ENCODE data around the gene TSC22D2.

TSC22D2 gene

DNA sequence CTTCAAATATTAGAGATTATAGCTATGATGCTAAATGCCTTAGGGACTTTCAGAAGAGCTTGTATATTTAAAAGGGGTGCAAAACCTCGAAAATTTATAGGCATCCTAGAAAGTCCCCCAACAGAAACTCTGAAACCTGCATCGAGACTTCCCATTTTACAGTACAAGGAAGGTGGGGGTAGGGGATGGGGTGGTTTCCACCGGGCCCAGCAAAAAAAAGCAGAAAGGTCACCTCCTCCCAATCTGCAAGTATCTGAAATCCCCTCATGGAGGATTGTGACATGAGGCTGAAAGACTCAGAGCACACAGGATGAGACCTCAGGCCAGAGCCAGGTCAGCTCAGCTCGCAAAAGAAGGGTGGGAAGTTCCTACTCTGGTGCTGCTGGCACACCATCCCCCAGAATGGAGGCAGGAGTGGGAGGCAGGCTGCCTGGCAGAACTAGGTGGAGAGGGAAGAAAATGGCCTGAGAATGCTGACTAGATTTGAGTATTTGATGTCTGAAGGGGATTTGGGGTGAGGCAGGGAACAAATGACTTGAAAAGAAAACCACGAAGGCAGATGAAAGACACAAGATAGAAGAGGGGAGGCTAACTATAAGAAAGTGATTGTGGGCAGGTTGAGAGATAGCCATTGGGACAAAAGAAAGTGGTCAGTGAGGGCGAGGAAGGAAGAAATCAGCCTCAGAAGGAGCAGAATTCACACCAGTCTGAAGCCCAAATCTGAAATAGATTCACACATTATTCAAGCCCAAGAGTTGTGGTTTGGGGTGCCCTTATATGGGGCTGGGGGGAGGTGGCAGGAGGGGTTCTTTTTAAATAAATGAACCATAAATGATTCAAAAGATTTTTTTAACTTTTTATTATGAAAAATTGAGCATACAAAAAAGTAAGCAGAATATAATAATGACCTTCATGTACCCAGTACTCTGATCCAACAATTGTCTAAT, 22.5 kb upstream of the TSC22D2 start:
- no peak for DNase-seq (ENCODE audit: low read depth)

DNA sequence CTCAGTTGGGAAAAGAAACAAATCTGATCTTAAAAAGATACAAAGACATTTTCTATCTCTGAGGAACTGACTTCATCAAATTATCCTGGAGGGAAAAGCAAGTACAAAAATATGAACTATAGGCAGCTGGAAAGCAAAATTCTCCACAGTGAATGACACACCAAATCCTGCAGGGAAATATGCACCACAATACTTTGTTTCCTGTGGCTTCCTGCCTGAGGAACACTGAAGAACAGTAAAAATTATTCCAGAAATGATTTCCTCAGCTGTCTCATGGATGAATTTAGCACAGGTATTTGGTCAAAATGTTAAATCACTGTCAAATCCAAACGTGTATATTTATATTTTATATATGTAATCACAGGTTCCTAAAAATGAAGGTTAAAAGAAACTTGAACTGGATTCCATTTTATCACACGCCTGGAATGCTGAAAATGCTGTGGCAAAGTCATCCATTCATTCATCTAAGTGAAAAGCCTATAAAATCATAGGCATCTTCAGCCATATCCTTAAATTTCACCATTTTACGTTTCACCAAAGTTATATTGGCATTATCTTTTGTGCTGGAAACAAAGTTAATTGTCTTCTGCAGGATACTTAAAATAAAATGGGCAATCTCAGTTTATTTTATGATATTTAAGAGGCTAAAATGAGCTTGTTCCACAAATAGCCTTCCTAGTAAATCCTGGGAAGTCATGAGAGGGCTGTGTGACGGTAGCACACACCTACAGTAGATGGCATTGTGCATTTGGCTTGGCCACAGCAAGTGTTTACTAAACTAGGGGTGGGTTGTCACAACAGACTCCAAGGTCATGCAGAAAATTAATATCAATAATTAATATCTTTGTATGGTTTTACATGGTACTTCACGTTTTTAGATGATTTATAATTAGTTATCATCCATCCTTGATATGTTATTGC, 19.3 kb upstream of the TSC22D2 start:
- DNase-seq (ENCODE audit: low read depth): no peak

DNA sequence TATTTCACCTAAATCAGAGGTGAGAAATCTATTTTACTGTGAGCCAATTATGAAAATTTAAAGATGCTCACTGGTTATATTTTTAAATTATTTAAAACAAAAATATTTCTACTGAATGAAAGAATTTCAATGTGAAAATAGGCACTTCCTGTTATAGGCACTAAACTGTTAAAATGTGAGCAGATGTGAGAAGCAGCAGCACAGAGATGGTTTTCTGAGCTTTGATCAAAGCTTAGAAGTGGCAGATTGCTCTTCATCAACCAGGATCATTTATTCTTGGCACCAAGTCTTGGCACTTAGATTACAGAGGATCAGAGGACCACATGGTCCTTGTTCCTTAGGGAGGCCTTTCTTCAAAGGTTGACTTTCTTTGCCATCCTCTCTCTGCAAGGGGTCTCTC, 18.0 kb upstream of the TSC22D2 start:
- no peak for DNase-seq (ENCODE audit: low read depth)

DNA sequence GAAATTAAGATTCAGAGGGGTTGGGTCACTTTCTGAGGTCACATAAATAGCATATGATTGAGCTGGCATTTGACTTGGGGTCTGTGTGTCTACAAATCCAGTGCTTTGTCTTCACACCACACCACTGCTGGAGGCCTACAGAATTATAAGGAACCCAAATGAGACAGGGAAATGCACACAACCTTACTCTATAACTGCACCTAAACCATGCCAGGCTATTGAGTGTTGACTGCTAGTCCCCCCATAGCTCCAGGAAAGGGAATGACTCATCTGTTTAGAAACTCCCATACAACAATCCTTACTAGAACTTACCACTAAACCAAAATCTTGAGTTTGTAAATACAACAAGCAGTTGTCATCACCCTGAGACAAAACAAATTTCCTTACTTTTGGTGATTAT, 16.9 kb upstream of the TSC22D2 start:
- DNase-seq (ENCODE audit: low read depth): no peak

DNA sequence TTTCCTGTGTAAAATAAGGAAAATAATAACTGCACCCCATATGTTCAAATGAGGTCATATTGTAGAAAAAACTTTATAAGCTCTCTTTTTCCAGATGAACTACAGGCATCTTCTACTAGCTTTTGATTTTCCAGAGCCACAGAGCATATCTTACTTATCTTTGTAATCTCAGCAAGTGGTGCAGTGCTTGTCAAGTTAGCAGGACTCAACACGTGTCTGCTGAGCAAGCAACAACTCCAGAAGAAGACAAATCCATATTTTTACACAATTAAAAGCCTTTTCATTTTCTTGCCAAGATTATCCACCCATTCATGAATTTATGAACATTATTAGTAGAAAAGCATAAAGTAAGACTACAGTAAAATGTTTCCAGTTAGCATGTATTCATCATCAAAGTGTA, 14.4 kb upstream of the TSC22D2 start:
- DNase-seq (ENCODE audit: low read depth): no peak

DNA sequence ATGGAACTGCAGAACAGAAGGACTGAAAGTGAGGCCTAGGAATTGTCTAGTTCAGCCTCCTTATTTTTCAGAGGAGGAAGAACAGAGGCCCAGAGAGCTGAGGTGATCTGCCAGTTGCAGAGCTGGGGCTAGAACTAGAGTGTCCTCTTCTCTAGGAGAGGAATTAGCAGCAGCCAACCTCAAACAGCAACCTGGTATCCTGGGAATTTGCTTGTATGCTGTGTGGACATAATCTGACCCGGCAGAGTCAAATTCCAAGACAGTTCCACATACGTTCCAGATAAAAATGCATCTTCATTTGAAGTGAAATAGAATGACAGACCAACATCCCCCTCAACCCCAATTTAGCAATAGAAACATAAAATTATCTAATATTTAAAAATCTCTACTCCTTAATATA, 13.5 kb upstream of the TSC22D2 start:
- no peak for DNase-seq (ENCODE audit: low read depth)

DNA sequence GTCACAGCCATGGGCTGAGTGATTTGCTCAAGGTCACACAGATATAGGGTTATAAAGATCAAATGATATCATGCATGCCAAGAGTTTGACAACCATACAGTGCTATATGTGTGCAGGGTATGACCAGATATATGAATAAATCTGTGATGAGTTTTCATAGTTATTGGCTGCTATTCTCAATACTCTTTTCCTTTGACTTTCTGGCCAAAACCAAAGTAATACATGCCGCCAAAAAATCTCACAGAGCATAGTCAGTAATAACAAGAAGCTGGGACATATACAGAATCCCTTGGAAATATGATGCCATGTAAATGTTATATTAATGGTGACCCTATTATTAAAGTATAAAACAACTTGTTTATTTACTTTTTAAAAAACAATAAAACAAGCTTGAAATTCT, 11.6 kb upstream of the TSC22D2 start:
- no peak for DNase-seq (ENCODE audit: low read depth)

DNA sequence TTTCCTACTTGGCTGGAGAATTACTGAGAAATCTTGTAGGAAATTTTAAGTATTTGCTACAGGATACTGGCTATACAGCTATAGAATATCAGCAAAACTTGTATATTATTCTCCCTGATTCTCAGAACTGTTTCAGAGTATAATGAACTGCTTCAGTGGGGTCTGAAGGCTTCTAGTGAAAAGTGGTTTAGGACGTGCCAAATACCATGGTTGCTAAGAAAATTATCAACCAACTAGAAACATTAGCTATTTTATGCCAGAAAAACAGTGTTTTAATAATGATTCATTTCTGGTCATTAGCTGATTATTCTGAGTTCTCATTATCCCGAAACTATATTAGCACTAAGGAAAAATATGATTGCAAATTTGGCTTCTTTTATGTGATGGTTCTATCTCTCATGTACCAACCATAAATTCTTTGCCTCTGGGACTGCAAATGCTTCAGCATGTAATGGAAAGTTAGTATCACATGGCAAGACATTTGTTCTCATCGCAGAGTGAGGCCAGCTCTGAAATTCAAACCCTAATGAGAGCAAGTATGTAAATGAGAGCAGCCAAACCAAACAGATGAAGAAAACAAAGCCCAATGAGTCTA, 11.0 kb upstream of the TSC22D2 start:
- DNase-seq (ENCODE audit: low read depth): no peak

DNA sequence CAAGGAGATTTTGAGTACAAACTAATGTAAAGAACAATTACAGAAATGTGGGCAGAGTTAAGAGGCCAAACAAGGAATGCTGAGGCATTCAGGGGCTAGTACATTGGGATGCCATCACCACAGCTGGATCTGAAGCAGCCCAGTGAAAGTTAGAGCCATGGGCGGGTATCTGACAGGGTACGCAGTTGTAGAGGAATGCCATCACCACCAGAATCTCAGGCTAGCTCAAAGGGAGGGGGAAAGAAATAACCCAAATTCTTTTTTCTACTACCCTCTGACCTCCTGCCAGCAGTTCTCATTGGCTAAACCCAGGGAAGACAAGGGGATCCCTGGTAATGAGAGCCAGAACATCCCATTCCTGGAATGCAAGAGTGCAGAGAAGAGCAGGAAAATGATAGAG, 9.0 kb upstream of the TSC22D2 start:
- DNase-seq (ENCODE audit: low read depth): no peak

DNA sequence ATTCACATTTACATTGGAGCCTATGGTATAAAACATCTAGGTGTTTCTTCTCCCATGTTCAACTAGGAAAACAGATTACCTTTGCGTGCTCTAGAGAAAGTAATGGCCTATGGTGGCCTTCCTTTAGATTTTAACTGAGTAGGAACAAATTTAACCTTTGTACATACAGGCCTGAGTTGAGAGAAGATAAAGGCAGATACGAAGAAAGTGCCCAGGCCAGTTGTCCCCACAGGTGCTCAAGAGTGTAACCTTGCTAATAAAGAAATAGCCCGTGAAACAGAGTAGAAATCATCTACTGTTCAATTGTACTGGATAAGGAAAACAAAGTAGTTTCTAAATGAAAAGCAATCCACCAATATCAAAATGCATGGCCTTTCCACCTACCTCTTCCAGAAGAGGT, 6.8 kb upstream of the TSC22D2 start:
- DNase-seq (ENCODE audit: low read depth): no peak

DNA sequence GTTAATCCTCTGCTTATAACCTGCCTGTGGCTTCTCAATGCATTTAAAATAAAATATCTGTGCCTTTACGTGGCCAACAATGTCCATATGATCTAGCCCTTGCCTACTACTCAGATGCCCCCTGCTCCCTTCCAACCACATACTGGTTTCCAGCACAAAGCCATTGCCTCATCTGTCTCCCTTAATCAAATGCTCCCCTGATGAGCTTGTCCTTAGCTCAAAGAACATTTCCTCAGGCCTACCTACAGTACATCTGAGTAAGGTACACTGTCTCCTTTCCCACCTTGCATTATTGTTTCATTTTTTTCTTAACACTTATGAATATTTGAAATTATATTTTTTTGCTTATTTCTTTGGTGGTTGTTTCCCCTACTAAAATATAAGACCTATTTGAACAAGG, 5.9 kb upstream of the TSC22D2 start:
- no peak for DNase-seq (ENCODE audit: low read depth)

DNA sequence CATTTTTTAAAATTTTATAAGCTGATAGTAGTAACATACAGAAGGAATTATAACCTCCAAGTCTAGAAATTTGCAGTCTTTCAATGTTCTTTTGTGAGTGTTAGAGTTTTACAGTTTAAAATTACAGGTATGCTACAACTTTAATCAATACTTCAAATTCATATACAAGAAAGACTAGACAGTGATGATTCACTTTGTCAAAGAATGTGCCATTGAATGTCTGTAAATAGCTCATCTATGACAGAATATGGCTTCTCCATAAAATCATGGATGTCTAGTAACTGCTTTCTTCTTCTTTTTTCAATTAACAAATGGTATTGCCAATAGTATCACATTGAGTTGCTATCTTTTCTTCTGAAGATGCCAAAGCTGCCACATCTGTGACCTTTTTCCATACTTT, 4.1 kb upstream of the TSC22D2 start:
- no peak for DNase-seq (ENCODE audit: low read depth)

DNA sequence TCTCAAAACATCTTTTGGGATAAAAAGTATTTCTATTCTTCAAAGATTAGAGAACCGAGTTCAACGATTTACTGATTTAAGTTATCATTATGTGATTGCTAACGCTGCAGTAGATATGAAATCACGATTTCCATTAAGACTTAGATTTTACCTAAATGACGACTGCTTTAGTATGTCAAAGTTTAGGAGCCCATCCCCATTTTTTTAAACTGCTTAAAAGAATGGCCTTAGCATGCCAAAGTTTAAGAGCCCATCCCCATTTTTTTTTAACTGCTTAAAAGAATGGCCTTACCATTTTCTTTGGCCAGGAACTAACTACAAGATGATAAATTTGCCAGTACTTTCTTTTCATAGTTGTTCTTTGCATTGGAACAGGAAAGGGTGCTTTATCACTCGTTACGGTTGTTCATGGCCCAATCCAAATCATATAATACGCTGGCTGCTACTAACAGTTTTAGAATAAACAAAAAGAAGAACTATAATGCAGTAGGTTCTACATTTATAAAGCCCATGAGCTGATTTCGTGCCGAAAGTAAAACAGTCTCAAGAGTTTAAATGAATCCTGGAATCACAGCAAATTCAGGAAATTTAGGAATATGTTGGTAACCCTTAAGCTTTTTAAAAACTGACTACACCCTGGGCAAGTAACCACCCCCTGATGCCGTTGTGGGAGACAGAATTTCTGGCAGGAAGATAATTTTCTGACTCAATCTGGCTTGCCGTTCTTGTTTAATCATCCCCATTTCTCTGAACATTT, 869 bp upstream of the TSC22D2 start:
- DNase-seq (ENCODE audit: low read depth): no peak

DNA sequence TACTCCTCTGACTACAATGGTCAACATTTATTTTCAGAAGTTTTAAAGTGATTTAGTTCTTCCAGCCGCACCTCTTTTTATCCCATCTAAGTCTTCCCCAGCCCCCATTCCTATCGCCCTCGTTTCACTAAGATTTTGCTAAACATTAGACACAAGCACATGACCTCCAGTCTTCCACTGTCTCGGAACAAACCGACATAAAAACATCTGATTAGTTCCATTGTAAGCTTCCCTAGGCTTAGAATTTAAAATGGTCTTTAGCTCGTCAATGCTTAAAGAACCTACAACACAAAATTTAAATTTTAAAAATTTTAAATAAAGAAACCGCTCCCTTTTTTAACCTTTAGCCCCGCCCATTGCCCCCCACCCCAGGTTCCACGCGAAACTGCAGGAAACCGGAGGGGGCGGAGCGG, 284 bp upstream of the TSC22D2 start:
- DNase-seq (ENCODE audit: low read depth): no peak

DNA sequence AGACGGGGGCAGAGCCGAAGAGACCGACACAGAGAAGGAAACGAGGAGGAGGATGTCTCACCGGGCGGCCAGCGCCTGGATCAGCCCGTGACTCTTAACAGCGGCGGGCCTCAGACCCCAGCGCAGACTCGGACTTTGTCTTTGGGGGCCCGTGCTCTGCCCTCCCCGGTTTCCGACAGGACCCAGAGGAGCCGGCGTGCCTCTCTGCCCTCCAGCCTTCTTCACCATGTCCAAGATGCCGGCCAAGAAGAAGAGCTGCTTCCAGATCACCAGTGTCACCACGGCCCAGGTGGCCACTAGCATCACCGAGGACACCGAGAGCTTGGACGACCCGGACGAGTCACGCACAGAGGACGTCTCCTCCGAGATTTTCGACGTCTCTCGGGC, 1.0 kb downstream of the TSC22D2 start:
- DNase-seq (ENCODE audit: low read depth): no peak

DNA sequence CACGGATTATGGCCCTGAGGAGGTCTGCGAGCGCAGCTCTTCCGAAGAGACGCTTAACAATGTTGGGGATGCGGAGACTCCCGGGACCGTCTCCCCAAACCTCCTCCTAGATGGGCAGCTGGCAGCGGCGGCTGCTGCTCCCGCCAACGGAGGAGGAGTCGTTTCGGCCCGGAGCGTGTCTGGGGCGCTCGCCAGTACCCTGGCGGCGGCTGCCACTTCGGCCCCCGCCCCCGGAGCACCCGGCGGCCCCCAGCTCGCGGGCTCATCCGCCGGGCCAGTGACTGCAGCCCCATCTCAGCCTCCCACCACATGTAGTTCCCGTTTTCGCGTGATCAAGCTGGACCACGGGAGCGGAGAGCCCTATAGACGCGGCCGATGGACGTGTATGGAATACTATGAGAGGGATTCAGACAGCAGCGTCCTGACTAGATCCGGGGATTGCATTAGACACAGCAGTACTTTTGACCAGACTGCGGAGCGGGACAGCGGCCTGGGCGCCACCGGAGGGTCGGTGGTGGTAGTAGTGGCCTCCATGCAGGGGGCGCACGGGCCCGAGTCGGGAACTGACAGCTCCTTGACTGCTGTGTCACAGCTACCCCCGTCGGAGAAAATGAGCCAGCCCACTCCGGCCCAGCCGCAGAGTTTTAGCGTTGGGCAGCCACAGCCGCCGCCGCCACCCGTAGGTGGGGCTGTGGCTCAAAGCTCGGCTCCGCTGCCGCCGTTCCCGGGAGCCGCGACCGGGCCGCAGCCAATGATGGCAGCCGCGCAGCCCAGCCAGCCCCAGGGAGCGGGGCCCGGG, 1.6 kb downstream of the TSC22D2 start:
- peak; percentile 46 for DNase-seq (ENCODE audit: low read depth)

DNA sequence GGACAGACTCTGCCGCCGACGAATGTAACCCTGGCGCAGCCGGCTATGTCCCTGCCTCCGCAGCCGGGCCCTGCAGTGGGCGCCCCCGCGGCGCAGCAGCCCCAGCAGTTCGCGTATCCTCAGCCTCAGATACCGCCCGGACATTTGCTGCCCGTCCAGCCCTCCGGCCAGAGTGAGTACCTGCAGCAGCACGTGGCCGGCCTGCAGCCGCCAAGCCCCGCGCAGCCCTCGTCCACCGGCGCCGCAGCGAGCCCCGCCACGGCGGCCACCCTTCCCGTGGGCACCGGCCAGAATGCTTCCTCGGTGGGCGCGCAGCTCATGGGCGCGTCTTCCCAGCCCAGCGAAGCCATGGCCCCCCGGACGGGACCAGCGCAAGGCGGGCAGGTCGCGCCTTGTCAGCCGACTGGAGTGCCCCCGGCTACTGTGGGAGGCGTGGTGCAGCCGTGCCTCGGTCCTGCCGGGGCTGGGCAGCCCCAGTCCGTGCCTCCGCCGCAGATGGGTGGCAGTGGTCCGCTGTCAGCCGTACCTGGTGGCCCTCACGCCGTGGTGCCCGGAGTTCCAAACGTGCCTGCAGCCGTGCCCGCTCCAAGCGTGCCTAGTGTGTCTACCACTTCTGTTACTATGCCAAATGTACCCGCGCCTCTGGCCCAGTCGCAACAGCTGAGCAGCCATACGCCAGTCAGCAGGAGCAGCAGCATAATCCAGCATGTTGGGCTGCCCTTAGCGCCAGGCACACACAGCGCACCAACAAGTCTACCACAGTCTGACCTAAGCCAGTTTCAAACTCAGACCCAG, 2.4 kb downstream of the TSC22D2 start:
- no peak for DNase-seq (ENCODE audit: low read depth)

DNA sequence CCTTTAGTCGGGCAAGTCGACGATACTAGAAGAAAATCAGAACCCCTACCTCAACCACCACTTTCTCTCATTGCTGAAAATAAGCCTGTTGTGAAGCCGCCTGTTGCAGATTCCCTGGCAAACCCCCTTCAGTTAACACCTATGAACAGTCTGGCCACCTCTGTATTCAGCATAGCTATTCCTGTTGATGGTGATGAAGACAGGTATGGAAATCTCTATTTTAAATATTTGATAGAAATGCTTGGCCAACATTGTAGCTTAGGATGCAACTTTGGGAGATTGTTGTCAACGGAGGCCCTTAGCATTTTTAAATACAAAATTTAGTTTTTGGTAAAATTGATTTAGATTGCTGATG, 3.0 kb downstream of the TSC22D2 start:
- DNase-seq (ENCODE audit: low read depth): no peak

DNA sequence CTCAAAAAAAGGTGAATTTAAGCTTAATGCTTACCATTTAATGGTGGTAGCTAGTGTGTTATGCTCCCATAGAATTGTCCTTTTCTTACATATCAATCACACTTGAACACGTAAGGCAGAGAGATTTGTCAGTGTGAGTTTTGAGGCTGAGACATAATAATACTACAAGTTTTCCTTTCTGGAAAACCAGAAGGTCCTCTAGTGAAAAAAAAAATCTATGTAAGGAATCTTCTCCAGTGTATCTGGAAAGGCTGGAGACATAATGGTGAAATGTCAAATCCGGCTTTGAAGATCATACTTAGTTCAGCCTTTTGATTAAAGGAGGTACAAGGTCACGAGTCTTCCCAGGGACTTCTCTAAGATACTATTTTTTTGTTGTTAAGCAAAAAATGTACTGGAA, 3.4 kb downstream of the TSC22D2 start:
- no peak for DNase-seq (ENCODE audit: low read depth)

DNA sequence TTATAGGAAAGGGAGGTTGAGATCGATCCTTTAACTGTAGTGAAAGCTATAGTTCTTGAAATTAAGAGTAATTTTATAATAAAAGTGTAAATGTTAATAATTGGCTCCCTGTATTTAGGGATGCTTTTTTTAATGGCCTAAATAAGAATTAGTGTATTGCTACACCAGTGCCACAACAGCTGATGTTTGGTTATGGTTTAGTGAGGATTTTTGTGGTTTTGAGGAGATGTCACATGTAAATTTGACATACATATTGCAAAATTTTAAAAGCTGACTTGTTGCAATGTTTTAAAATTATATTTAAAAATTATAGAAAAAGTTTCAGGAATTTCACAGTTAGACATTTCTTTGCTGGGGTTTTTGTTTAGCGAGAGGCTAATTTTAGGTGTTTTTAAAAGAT, 3.9 kb downstream of the TSC22D2 start:
- no peak for DNase-seq (ENCODE audit: low read depth)
